HL-60 (cell line): ENCODE results near the gene BBS4.

Source experiments
- SPI1 ChIP-seq: IDR thresholded peaks from 2 replicates; pipeline ENCODE4 v1.6.1; 2012; ENCODE audit warnings: low read depth, mild to moderate bottlenecking, borderline replicate concordance
- TF ChIP-seq, protein P1 (sequence below): IDR thresholded peaks from 2 replicates; pipeline ENCODE4 v1.6.1; 2012; ENCODE audit warnings: low read depth; ENCODE audit not compliant: insufficient replicate concordance
- TF ChIP-seq, protein P2 (sequence below): IDR thresholded peaks from one replicate; pipeline ENCODE4 v1.5.1; 2011; ENCODE audit warnings: low read length, control low read depth, inconsistent platforms; ENCODE audit not compliant: insufficient read depth

DNA sequence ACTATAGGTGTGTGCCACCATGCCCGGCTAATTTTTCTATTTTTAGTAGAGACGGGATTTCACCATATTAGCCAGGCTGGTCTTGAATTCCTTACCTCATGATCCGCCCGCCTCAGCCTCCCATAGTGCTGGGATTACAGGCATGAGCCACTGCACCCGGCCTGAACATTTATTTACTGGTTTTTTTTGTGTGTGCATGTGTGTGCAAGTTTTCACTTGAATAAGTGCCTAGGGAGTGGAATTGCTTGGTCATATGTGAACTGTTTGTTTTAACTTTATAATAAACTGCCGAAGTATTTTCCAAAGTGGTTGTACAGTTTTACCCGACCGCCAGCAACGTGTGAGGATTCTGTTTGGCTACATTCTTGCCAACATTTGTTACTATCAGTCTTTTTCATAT lies 14.1 kb downstream of the BBS4 start:
- TF ChIP-seq, protein P1, sequence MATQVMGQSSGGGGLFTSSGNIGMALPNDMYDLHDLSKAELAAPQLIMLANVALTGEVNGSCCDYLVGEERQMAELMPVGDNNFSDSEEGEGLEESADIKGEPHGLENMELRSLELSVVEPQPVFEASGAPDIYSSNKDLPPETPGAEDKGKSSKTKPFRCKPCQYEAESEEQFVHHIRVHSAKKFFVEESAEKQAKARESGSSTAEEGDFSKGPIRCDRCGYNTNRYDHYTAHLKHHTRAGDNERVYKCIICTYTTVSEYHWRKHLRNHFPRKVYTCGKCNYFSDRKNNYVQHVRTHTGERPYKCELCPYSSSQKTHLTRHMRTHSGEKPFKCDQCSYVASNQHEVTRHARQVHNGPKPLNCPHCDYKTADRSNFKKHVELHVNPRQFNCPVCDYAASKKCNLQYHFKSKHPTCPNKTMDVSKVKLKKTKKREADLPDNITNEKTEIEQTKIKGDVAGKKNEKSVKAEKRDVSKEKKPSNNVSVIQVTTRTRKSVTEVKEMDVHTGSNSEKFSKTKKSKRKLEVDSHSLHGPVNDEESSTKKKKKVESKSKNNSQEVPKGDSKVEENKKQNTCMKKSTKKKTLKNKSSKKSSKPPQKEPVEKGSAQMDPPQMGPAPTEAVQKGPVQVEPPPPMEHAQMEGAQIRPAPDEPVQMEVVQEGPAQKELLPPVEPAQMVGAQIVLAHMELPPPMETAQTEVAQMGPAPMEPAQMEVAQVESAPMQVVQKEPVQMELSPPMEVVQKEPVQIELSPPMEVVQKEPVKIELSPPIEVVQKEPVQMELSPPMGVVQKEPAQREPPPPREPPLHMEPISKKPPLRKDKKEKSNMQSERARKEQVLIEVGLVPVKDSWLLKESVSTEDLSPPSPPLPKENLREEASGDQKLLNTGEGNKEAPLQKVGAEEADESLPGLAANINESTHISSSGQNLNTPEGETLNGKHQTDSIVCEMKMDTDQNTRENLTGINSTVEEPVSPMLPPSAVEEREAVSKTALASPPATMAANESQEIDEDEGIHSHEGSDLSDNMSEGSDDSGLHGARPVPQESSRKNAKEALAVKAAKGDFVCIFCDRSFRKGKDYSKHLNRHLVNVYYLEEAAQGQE, result no peak
- TF ChIP-seq, protein P2, sequence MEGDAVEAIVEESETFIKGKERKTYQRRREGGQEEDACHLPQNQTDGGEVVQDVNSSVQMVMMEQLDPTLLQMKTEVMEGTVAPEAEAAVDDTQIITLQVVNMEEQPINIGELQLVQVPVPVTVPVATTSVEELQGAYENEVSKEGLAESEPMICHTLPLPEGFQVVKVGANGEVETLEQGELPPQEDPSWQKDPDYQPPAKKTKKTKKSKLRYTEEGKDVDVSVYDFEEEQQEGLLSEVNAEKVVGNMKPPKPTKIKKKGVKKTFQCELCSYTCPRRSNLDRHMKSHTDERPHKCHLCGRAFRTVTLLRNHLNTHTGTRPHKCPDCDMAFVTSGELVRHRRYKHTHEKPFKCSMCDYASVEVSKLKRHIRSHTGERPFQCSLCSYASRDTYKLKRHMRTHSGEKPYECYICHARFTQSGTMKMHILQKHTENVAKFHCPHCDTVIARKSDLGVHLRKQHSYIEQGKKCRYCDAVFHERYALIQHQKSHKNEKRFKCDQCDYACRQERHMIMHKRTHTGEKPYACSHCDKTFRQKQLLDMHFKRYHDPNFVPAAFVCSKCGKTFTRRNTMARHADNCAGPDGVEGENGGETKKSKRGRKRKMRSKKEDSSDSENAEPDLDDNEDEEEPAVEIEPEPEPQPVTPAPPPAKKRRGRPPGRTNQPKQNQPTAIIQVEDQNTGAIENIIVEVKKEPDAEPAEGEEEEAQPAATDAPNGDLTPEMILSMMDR, result no peak
- no peak for TF ChIP-seq SPI1
